MCF 10A (cell line): ENCODE results near the gene ZFHX3. TPM values are rescaled to one million over a fixed set of nuclear protein-coding genes. Genes with fewer than 3 reads are reported as not detected.

Source experiments
- BruUV-seq: library from RNA; stranded (reverse); fragments of 400-500 nt; replicated peaks from 2 replicates; lab custom pipeline; 2021; lab: Mats Ljungman, UMichigan
- CTCF ChIA-PET: fragments of 300-600 bp; sonication (Branson Sonifier 250); formaldehyde crosslinking; extraction: SDS; loops from one replicate; lab custom pipeline; 2021; ENCODE audit warnings: antibody characterized with exemption, inconsistent platforms; lab: Yijun Ruan, JAX
- POLR2A ChIA-PET: fragments of 300-600, 350-650 bp; sonication (Branson Sonifier 250); formaldehyde crosslinking; extraction: SDS; loops from one replicate; lab custom pipeline; 2020; ENCODE audit warnings: antibody characterized with exemption, inconsistent platforms; lab: Yijun Ruan, JAX
- DNase-seq: peaks from one replicate; pipeline ENCODE4 v3.0.0-alpha.2; 2018; ENCODE audit not compliant: unreplicated experiment
- H3K27ac Mint-ChIP-seq: one replicate; pipeline ENCODE4 v1.8.0; 2022; ENCODE audit warnings: mild to moderate bottlenecking, low read depth, mixed read lengths; ENCODE audit not compliant: unreplicated experiment
- H3K27me3 Mint-ChIP-seq: one replicate; pipeline ENCODE4 v1.8.0; 2022; ENCODE audit warnings: mixed read lengths; ENCODE audit not compliant: insufficient read depth, unreplicated experiment
- H3K36me3 Mint-ChIP-seq: one replicate; pipeline ENCODE4 v1.8.0; 2022; ENCODE audit warnings: mild to moderate bottlenecking, moderate library complexity, mixed read lengths; ENCODE audit not compliant: insufficient read depth, unreplicated experiment
- H3K4me1 Mint-ChIP-seq: one replicate; pipeline ENCODE4 v1.8.0; 2022; ENCODE audit warnings: mixed read lengths; ENCODE audit not compliant: insufficient read depth, unreplicated experiment
- H3K4me3 Mint-ChIP-seq: one replicate; pipeline ENCODE4 v1.8.0; 2022; ENCODE audit warnings: mild to moderate bottlenecking, moderate library complexity, mixed read lengths; ENCODE audit not compliant: unreplicated experiment
- H3K9me3 Mint-ChIP-seq: one replicate; pipeline ENCODE4 v1.8.0; 2022; ENCODE audit warnings: mixed read lengths; ENCODE audit not compliant: unreplicated experiment
- intact Hi-C: fragments of 100-400 bp; cut with micrococcal nuclease; formaldehyde crosslinking; loops from 2 replicates; pipeline ENCODE4 v1.14.1; 2022
- total RNA-seq: library from RNA; stranded (reverse); gene quantifications from 2 replicates; pipeline ENCODE4 v1.2.3, GENCODE V29; 2022
- TF ChIP-seq, protein P1 (sequence below): fragments of 200-600 bp; IDR thresholded peaks from one replicate; pipeline ENCODE4 v1.8.0; 2022; ENCODE audit warnings: antibody characterized with exemption, mild to moderate bottlenecking; ENCODE audit not compliant: unreplicated experiment

Gene ZFHX3
- total RNA-seq, 1 experiment from 2014 or later, result 27.4 TPM

DNA sequence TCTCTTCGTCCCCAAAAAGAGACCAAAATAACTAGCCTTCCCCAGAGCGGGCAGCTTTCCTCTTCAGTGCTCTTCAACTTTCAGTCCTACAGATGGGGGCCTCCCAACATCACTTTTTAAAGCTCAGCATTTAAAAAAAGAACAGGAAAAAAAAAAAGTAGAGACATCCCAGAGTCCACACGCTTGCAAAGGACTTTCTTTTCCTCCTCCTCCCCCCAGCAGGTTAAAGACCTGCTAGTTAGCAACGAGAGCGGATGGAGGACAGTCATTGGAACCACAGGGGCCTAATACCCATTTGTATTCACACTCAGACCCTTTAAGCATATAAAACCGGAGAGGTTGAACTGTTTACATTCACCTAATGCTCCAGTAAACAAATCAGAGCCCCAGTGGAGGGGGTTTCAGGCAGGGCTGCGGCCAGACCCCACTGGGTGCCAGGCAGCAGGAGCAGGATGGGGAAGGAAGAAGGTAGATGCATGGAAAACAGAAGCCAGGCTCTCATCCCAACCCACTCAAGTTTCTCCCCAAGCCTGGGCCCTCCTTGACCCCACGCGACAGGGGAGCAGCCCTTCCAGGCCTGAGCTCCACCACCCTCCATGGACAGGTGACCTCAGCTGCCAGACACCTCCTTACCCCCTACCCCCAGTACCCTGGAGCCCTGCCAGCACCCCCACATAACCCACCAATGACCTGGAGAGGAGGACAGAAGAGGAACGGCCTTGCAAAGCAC is 15.2 kb downstream of the ZFHX3 start:
- H3K4me1 Mint-ChIP-seq, result peaks cover 13% of the 10 kb centered on the region
- no peak for DNase-seq
- TF ChIP-seq, protein P1, sequence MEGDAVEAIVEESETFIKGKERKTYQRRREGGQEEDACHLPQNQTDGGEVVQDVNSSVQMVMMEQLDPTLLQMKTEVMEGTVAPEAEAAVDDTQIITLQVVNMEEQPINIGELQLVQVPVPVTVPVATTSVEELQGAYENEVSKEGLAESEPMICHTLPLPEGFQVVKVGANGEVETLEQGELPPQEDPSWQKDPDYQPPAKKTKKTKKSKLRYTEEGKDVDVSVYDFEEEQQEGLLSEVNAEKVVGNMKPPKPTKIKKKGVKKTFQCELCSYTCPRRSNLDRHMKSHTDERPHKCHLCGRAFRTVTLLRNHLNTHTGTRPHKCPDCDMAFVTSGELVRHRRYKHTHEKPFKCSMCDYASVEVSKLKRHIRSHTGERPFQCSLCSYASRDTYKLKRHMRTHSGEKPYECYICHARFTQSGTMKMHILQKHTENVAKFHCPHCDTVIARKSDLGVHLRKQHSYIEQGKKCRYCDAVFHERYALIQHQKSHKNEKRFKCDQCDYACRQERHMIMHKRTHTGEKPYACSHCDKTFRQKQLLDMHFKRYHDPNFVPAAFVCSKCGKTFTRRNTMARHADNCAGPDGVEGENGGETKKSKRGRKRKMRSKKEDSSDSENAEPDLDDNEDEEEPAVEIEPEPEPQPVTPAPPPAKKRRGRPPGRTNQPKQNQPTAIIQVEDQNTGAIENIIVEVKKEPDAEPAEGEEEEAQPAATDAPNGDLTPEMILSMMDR, result no peak
- H3K27me3 Mint-ChIP-seq, result no peaks in the 10 kb centered on the region
- H3K9me3 Mint-ChIP-seq, result no peaks in the 10 kb centered on the region
- H3K4me3 Mint-ChIP-seq, result no peak overlapping the region
- H3K36me3 Mint-ChIP-seq, result peaks cover 18% of the 10 kb centered on the region
- ChIA-PET CTCF (interaction anchor here (0.6 to 1.6 kb wide), 3 partner anchors 14 to 1271 kb away, joined by 3 to 8 read pairs (median 3); no protein-coding TSS in a partner anchor), POLR2A (no interaction called here)
- intact Hi-C loops, result no loop called here
- H3K27ac Mint-ChIP-seq, result no peak overlapping the region
- no TSS peak for BruUV-seq

DNA sequence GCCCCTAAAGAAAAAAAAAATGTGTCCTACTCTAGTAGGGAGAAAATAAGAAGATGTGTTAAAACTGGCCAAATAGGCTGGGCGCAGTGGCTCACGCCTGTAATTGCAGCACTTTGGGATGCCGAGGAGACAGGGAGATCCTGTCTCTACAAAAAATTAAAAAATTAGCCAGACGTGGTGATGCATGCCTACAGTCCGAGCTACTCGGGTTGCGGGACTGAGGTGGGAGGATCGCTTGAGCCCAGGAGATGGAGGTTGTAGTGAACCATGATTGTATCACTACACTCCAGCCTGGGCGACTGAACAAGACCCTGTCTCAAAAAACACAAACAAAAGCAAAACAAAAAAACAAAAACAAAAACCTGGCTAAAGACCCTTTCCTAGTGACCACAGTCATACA is 15.9 kb downstream of the ZFHX3 start:
- ChIA-PET POLR2A (no interaction called here), CTCF (interaction anchor here (0.5 to 1.6 kb wide), 4 partner anchors 13 to 164 kb away, joined by 3 to 8 read pairs (median 3); no protein-coding TSS in a partner anchor)
- no TSS peak for BruUV-seq
- Mint-ChIP-seq H3K27ac (no peak overlapping the region), H3K27me3 (no peaks in the 10 kb centered on the region), H3K4me1 (peaks cover 13% of the 10 kb centered on the region), H3K4me3 (no peak overlapping the region), H3K36me3 (peaks cover 18% of the 10 kb centered on the region), H3K9me3 (no peaks in the 10 kb centered on the region)
- TF ChIP-seq, protein P1, result no peak
- no peak for DNase-seq
- intact Hi-C loops, result no loop called here

DNA sequence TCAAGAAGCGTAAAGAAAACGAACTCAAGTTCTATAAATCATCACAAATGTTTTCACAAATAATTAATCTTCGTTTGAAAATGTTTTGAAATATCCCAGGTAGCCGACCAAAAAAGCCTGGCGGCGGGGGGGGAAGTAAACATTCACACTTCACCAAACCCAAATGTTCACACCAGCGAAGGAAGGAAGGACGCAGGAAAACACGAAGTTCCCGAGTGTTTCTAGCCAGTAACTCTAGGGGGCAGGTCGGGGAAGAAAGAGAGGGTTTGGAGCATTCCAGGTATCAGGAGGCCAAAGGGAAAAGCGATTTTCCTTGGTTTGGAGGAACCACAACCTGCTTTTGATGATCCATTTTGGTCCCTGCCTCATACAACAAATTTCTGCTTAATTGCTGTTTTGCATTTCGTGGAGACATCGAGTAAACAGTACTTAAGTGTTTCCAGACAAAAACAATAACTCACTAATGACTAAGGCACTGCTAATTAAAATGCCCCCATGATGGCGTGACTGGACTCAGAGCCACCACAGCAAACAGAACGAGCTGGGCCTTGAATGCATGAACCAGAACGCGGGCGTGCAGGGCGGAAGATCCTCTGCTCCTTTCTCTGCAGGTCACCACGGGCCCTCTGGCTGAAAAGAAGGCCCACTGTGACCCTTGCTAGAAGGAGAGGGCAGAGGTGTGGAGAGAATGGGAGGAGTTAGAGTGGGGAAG is 16.6 kb downstream of the ZFHX3 start:
- CTCF ChIA-PET, result interaction anchor here (0.5 to 1.6 kb wide), 3 partner anchors 13 to 164 kb away, joined by 3 to 8 read pairs (median 3); no protein-coding TSS in a partner anchor
- BruUV-seq, result no TSS peak
- TF ChIP-seq, protein P1, result no peak

DNA sequence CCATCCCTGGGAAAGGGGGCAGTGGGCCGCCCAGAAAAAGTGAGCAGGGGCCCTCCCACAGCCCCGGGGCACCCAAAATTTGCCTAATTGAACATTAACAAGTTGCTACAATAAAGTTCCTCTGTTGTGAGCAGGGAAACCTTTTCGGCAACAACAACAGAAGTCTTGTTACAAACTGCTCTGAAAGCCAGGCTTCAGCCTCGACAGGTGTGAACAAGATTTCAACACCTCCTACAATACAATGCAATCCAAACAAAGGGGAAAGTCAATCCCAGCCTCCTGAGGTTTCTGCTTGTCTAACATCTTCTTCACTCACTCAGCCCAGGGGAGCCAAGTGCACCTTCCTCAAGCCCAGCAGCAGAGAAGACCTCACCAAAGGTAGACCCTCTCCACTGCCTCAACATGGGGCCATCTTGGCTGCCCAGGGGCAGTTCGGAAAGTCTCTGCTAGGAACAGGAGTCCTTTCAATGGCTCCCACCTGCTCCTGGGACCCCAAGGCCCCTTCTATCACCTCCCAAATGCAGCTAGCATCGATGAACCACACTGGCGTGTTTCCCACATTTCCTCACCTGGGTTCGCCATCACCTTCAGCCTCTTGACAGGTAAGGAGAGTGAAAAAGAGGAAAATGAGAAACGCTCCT is 19.1 kb downstream of the ZFHX3 start:
- no peak overlapping the region for H3K27ac Mint-ChIP-seq
- peaks cover 8% of the 10 kb centered on the region for H3K4me1 Mint-ChIP-seq
- no peak for DNase-seq
- ChIA-PET POLR2A (no interaction called here), CTCF (no interaction called here)
- BruUV-seq, result no TSS peak
- intact Hi-C loops, result no loop called here
- peaks cover 20% of the 10 kb centered on the region for H3K36me3 Mint-ChIP-seq
- H3K9me3 Mint-ChIP-seq, result no peaks in the 10 kb centered on the region
- TF ChIP-seq, protein P1, result no peak
- H3K27me3 Mint-ChIP-seq, result no peaks in the 10 kb centered on the region
- no peak overlapping the region for H3K4me3 Mint-ChIP-seq

More for the DNA sequence above, 16.6 kb downstream of the ZFHX3 start:
- Mint-ChIP-seq H3K27me3 (no peaks in the 10 kb centered on the region), H3K9me3 (no peaks in the 10 kb centered on the region), H3K36me3 (peaks cover 18% of the 10 kb centered on the region), H3K4me1 (peaks cover 13% of the 10 kb centered on the region), H3K27ac (no peak overlapping the region), H3K4me3 (no peak overlapping the region)
- POLR2A ChIA-PET, result no interaction called here
- intact Hi-C loops, result no loop called here
- DNase-seq, result no peak
